Bronchial epithelial cell (primary cell): ENCODE measurements around the gene LUC7L. TPM values are rescaled to one million over a fixed set of nuclear protein-coding genes. Genes with fewer than 3 reads are reported as not detected.
A peak's percentile ranks its signal among the peaks of the same experiment; 100 is the strongest.
"Not testable (repeated sequence)": the region's sequence is repeated elsewhere in the genome, so short reads cannot be mapped to it uniquely, and the experiment has no call there.

Source experiments
- DNase-seq: peaks from one replicate; pipeline ENCODE4 v3.0.0-alpha.2; 2010; ENCODE audit warnings: low read depth
- FAIRE-seq: peaks from 2 replicates; lab custom pipeline; 2011; peaks lifted over from hg19 to GRCh38; lab: Jason Lieb, UNC
- H3K27me3 ChIP-seq: 2 replicates; pipeline ENCODE4 v1.5.1; 2011; ENCODE audit warnings: low read length; ENCODE audit not compliant: control insufficient read depth, insufficient read depth
- H3K36me3 ChIP-seq: 2 replicates; pipeline ENCODE4 v1.5.1; 2011; ENCODE audit warnings: low read length; ENCODE audit not compliant: control insufficient read depth, insufficient read depth
- H3K4me3 ChIP-seq: 2 replicates; pipeline ENCODE4 v1.5.1; 2011; ENCODE audit warnings: mild to moderate bottlenecking, low read depth, low read length, control low read depth
- CTCF ChIP-seq: IDR thresholded peaks from 2 replicates; pipeline ENCODE4 v1.5.1; 2011; ENCODE audit warnings: mild to moderate bottlenecking, moderate library complexity, low read length, control low read depth, inconsistent platforms; ENCODE audit not compliant: insufficient read depth, severe bottlenecking
- total RNA-seq: library from RNA; depleted of rRNA; stranded (reverse); fragments of >200 nt; gene quantifications from 2 replicates; pipeline ENCODE4 v1.2.1, GENCODE V29; 2014

Gene LUC7L
- total RNA-seq, 1 donor from 2014 or later = 29.5 TPM

GRCh38 chr16:268141-269053, 39.1 kb upstream of the LUC7L start:
- Histone ChIP-seq H3K36me3 (peaks cover 3% of the 10 kb centered on the region), H3K4me3 (no peak overlapping the region), H3K27me3 (no peaks in the 10 kb centered on the region)
- DNase-seq (no peak), FAIRE-seq (no peak)
- no peak for TF ChIP-seq CTCF

- FAIRE-seq = peak; percentile 100
- not testable (repeated sequence) for H3K4me3 ChIP-seq, H3K27me3 ChIP-seq, DNase-seq, H3K36me3 ChIP-seq
Observed at GRCh38 chr16:267562-267961, 38.3 kb upstream of the LUC7L start.

GRCh38 chr16:266258-267164, 37.3 kb upstream of the LUC7L start:
- DNase-seq = no peak
- Histone ChIP-seq H3K36me3 (peaks cover 3% of the 10 kb centered on the region), H3K27me3 (no peaks in the 10 kb centered on the region), H3K4me3 (no peak overlapping the region)
- FAIRE-seq = no peak
- no peak for TF ChIP-seq CTCF

- Histone ChIP-seq H3K4me3 (no peak overlapping the region), H3K27me3 (no peaks in the 10 kb centered on the region), H3K36me3 (peaks cover 6% of the 10 kb centered on the region)
- DNase-seq (peak; percentile 26), FAIRE-seq (no peak)
- TF ChIP-seq CTCF = no peak
Observed at GRCh38 chr16:265711-266110, 36.5 kb upstream of the LUC7L start.

- no peaks in the 10 kb centered on the region for H3K27me3 ChIP-seq
- TF ChIP-seq CTCF = no peak
- DNase-seq (no peak), FAIRE-seq (no peak)
- peaks cover 6% of the 10 kb centered on the region for H3K36me3 ChIP-seq
- H3K4me3 ChIP-seq = no peak overlapping the region
Observed at GRCh38 chr16:265002-265529, 35.8 kb upstream of the LUC7L start.
